Neural progenitor cell (in vitro differentiated cells): Measurements from ENCODE around the gene CDH18. TPM values are rescaled to one million over a fixed set of nuclear protein-coding genes. Genes with fewer than 3 reads are reported as not detected.

Experiments used
- DNase-seq: peaks from one replicate; pipeline ENCODE4 v3.0.0-alpha.2; 2016; ENCODE audit warnings: low spot score
- H2AFZ ChIP-seq: fragments of 200-600 bp; sonication (generic); replicated peaks from 2 replicates; pipeline ENCODE4 v1.6.1; 2016; ENCODE audit warnings: antibody characterized with exemption
- H3F3A ChIP-seq: fragments of 200-600 bp; sonication (generic); 2 replicates; pipeline ENCODE4 v1.6.1; 2016; ENCODE audit warnings: antibody characterized with exemption, low read depth
- H3K27ac ChIP-seq: fragments of 200-600 bp; sonication (generic); 2 replicates; pipeline ENCODE4 v1.5.1; 2016; ENCODE audit warnings: mild to moderate bottlenecking
- H3K27me3 ChIP-seq: fragments of 200-600 bp; sonication (generic); 2 replicates; pipeline ENCODE4 v1.6.1; 2016; ENCODE audit warnings: mild to moderate bottlenecking, moderate library complexity
- H3K36me3 ChIP-seq: fragments of 200-600 bp; sonication (generic); 2 replicates; pipeline ENCODE4 v1.5.1; 2016
- H3K4me1 ChIP-seq: fragments of 200-600 bp; sonication (generic); 2 replicates; pipeline ENCODE4 v1.6.1; 2016; ENCODE audit warnings: mixed run types
- H3K4me2 ChIP-seq: fragments of 200-600 bp; sonication (generic); 2 replicates; pipeline ENCODE4 v1.6.1; 2016
- H3K4me3 ChIP-seq: fragments of 200-600 bp; sonication (generic); 2 replicates; pipeline ENCODE4 v1.5.1; 2016
- H3K79me2 ChIP-seq: fragments of 200-600 bp; sonication (generic); 2 replicates; pipeline ENCODE4 v1.6.1; 2016; ENCODE audit warnings: low read depth
- H3K9ac ChIP-seq: fragments of 200-600 bp; sonication (generic); 2 replicates; pipeline ENCODE4 v1.6.1; 2016
- H3K9me3 ChIP-seq: fragments of 200-600 bp; sonication (generic); 2 replicates; pipeline ENCODE4 v1.5.1; 2016; ENCODE audit warnings: low read depth
- H4K20me1 ChIP-seq: fragments of 200-600 bp; sonication (generic); 2 replicates; pipeline ENCODE4 v1.6.1; 2016; ENCODE audit warnings: low read depth
- H3K27ac Mint-ChIP-seq: 3 replicates; pipeline ENCODE4 v1.8.0; 2021; ENCODE audit warnings: mixed read lengths
- H3K27me3 Mint-ChIP-seq: 2 replicates; pipeline ENCODE4 v1.8.0; 2022; ENCODE audit warnings: low read depth, mild to moderate bottlenecking, inconsistent platforms, moderate library complexity, mixed read lengths; ENCODE audit not compliant: insufficient read depth
- H3K36me3 Mint-ChIP-seq: 3 replicates; pipeline ENCODE4 v1.8.0; 2021; ENCODE audit warnings: mixed read lengths
- H3K4me1 Mint-ChIP-seq: 3 replicates; pipeline ENCODE4 v1.8.0; 2021; ENCODE audit warnings: mixed read lengths
- H3K4me3 Mint-ChIP-seq: 3 replicates; pipeline ENCODE4 v1.8.0; 2021; ENCODE audit warnings: mild to moderate bottlenecking, moderate library complexity, mixed read lengths
- H3K9me3 Mint-ChIP-seq: 3 replicates; pipeline ENCODE4 v1.8.0; 2020; ENCODE audit warnings: mixed read lengths
- CTCF ChIP-seq: fragments of 200-600 bp; sonication (generic); IDR thresholded peaks from 2 replicates; pipeline ENCODE4 v1.5.1; 2017; ENCODE audit warnings: antibody characterized with exemption, mild to moderate bottlenecking
- EZH2 ChIP-seq: fragments of 200-600 bp; sonication (generic); IDR thresholded peaks from 2 replicates; pipeline ENCODE4 v1.6.1; 2017; ENCODE audit warnings: antibody characterized with exemption, mild to moderate bottlenecking, moderate library complexity
- EZH2phosphoT487 ChIP-seq: fragments of 200-600 bp; sonication (generic); IDR thresholded peaks from 2 replicates; pipeline ENCODE4 v1.6.1; 2017; ENCODE audit warnings: antibody characterized with exemption
- total RNA-seq: library from RNA; depleted of rRNA; stranded (reverse); fragments of >200 nt; gene quantifications from 2 replicates; pipeline ENCODE4 v1.2.3, GENCODE V29; 2015; ENCODE audit warnings: low replicate concordance

CDH18 gene
- total RNA-seq, 1 donor from 2014 or later: 0.58 TPM

- H3K27ac Mint-ChIP-seq: no peak overlapping the region
- no peaks in the 10 kb centered on the region for H4K20me1 ChIP-seq
- no peaks in the 10 kb centered on the region for H3K79me2 ChIP-seq
- no peak overlapping the region for H3K4me3 ChIP-seq
- H3K9me3 ChIP-seq: no peaks in the 10 kb centered on the region
- no peaks in the 10 kb centered on the region for H3F3A ChIP-seq
- H3K9ac ChIP-seq: no peak overlapping the region
- H3K27me3 ChIP-seq: no peaks in the 10 kb centered on the region
- no peaks in the 10 kb centered on the region for H3K4me1 Mint-ChIP-seq
- H3K9me3 Mint-ChIP-seq: no peaks in the 10 kb centered on the region
- no peaks in the 10 kb centered on the region for H3K27me3 Mint-ChIP-seq
- peaks cover 7% of the 10 kb centered on the region for H3K4me1 ChIP-seq
- no peak for DNase-seq
- H2AFZ ChIP-seq: no peak overlapping the region
- peak; percentile 44 for TF ChIP-seq CTCF
- no peak for TF ChIP-seq EZH2phosphoT487
- no peaks in the 10 kb centered on the region for H3K36me3 ChIP-seq
- no peak overlapping the region for H3K4me3 Mint-ChIP-seq
- H3K27ac ChIP-seq: no peak overlapping the region
- no peaks in the 10 kb centered on the region for H3K36me3 Mint-ChIP-seq
- H3K4me2 ChIP-seq: no peak overlapping the region
Measured at GRCh38 chr5:19608444-19609002, 379.5 kb downstream of the CDH18 start.

DNA sequence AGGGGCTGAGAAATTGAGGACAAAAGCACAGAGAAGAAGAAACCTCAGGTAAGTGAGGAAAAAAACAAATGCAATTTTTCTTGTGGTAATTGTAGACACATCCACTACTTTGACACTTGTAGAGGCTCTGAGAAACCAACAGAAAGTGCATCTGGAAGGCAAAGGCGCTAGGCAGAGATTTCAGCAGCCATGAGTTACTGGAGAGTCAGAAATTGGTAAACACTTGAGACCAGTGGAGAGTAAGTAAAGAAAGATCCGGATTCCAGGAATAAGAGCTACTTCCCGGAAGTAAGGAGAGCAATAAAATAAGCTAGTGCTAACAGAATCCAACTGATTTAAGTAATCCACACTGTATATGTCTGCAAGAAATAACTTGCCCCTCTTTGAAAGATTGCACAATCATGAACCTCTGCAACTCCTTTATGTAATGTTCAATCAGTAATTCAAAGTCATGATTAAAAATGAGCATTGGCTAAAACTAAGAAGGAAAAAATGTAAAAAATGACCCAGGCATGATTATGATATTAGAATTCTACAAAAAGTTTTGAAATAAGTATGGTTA lies 382.1 kb downstream of the CDH18 start:
- Histone ChIP-seq H3F3A (no peaks in the 10 kb centered on the region), H3K27me3 (no peaks in the 10 kb centered on the region), H2AFZ (peak overlapping the region; percentile 74), H3K79me2 (no peaks in the 10 kb centered on the region), H3K36me3 (no peaks in the 10 kb centered on the region), H3K9ac (no peak overlapping the region), H3K4me3 (no peak overlapping the region), H3K4me2 (no peak overlapping the region), H3K27ac (no peak overlapping the region), H4K20me1 (no peaks in the 10 kb centered on the region), H3K9me3 (no peaks in the 10 kb centered on the region), H3K4me1 (peaks cover 7% of the 10 kb centered on the region)
- Mint-ChIP-seq H3K4me1 (no peaks in the 10 kb centered on the region), H3K27me3 (no peaks in the 10 kb centered on the region), H3K9me3 (peaks cover 9% of the 10 kb centered on the region), H3K4me3 (no peak overlapping the region), H3K36me3 (peaks cover 2% of the 10 kb centered on the region), H3K27ac (no peak overlapping the region)
- TF ChIP-seq EZH2 (no peak), CTCF (no peak), EZH2phosphoT487 (no peak)
- DNase-seq: no peak

- no peaks in the 10 kb centered on the region for H3K4me1 ChIP-seq
- no peaks in the 10 kb centered on the region for H3K79me2 ChIP-seq
- no peak overlapping the region for H3K4me2 ChIP-seq
- no peaks in the 10 kb centered on the region for H4K20me1 ChIP-seq
- Mint-ChIP-seq H3K36me3 (peaks cover 1% of the 10 kb centered on the region), H3K4me3 (no peak overlapping the region), H3K27ac (no peak overlapping the region), H3K27me3 (no peaks in the 10 kb centered on the region), H3K4me1 (no peaks in the 10 kb centered on the region), H3K9me3 (peaks cover 2% of the 10 kb centered on the region)
- H3F3A ChIP-seq: no peaks in the 10 kb centered on the region
- DNase-seq: no peak
- H3K4me3 ChIP-seq: no peak overlapping the region
- H2AFZ ChIP-seq: peak overlapping the region; percentile 35
- H3K36me3 ChIP-seq: no peaks in the 10 kb centered on the region
- H3K9ac ChIP-seq: no peak overlapping the region
- H3K27ac ChIP-seq: no peak overlapping the region
- H3K9me3 ChIP-seq: no peaks in the 10 kb centered on the region
- TF ChIP-seq CTCF (no peak), EZH2 (no peak), EZH2phosphoT487 (no peak)
- no peaks in the 10 kb centered on the region for H3K27me3 ChIP-seq
Measured at GRCh38 chr5:19584131-19584530, 403.9 kb downstream of the CDH18 start.
